GM23248 (cell line): ENCODE measurements around the gene FLT1. TPM values are rescaled to one million over a fixed set of nuclear protein-coding genes. Genes with fewer than 3 reads are reported as not detected.

Experiments
- DNase-seq: peaks from one replicate; pipeline ENCODE4 v3.0.0-alpha.2; 2015
- H2AFZ ChIP-seq: fragments of 200-600 bp; sonication (generic); 2 replicates; pipeline ENCODE4 v1.6.1; 2016; ENCODE audit warnings: antibody characterized with exemption
- H3F3A ChIP-seq: fragments of 200-600 bp; sonication (generic); 2 replicates; pipeline ENCODE4 v1.6.1; 2016; ENCODE audit warnings: mild to moderate bottlenecking, antibody characterized with exemption, mixed run types; ENCODE audit not compliant: insufficient read depth
- H3K27ac ChIP-seq: fragments of 200-600 bp; sonication (generic); 2 replicates; pipeline ENCODE4 v1.5.1; 2016; ENCODE audit warnings: mild to moderate bottlenecking
- H3K27me3 ChIP-seq: fragments of 200-600 bp; sonication (generic); replicated peaks from 2 replicates; pipeline ENCODE4 v1.6.1; 2016; ENCODE audit warnings: mild to moderate bottlenecking; ENCODE audit not compliant: insufficient read depth
- H3K36me3 ChIP-seq: fragments of 200-600 bp; sonication (generic); 2 replicates; pipeline ENCODE4 v1.6.1; 2016; ENCODE audit warnings: low read depth, mild to moderate bottlenecking
- H3K4me1 ChIP-seq: fragments of 200-600 bp; sonication (generic); 2 replicates; pipeline ENCODE4 v1.6.1; 2016; ENCODE audit warnings: mild to moderate bottlenecking; ENCODE audit not compliant: insufficient read depth
- H3K4me2 ChIP-seq: fragments of 200-600 bp; sonication (generic); one replicate; pipeline ENCODE4 v1.6.1; 2016; ENCODE audit warnings: mild to moderate bottlenecking; ENCODE audit not compliant: unreplicated experiment
- H3K4me3 ChIP-seq: fragments of 200-600 bp; sonication (generic); 2 replicates; pipeline ENCODE4 v1.5.1; 2016; ENCODE audit warnings: mild to moderate bottlenecking
- H3K79me2 ChIP-seq: fragments of 200-600 bp; sonication (generic); 2 replicates; pipeline ENCODE4 v1.6.1; 2016; ENCODE audit warnings: mild to moderate bottlenecking; ENCODE audit not compliant: insufficient read depth
- H3K9ac ChIP-seq: fragments of 200-600 bp; sonication (generic); 2 replicates; pipeline ENCODE4 v1.6.1; 2016; ENCODE audit warnings: mild to moderate bottlenecking
- H3K9me2 ChIP-seq: fragments of 200-600 bp; sonication (generic); 2 replicates; pipeline ENCODE4 v1.6.1; 2016; ENCODE audit warnings: mixed run types, mild to moderate bottlenecking, moderate library complexity; ENCODE audit not compliant: insufficient read depth
- H3K9me3 ChIP-seq: fragments of 200-600 bp; sonication (generic); one replicate; pipeline ENCODE4 v1.6.1; 2017; ENCODE audit warnings: low read depth
- H4K20me1 ChIP-seq: fragments of 200-600 bp; sonication (generic); 2 replicates; pipeline ENCODE4 v1.6.0; 2016; ENCODE audit not compliant: insufficient read depth
- EZH2 ChIP-seq: fragments of 200-600 bp; sonication (generic); IDR thresholded peaks from 2 replicates; pipeline ENCODE4 v1.6.1; 2018; ENCODE audit warnings: antibody characterized with exemption, mild to moderate bottlenecking; ENCODE audit not compliant: insufficient read depth, poor library complexity, severe bottlenecking
- EZH2phosphoT487 ChIP-seq: fragments of 200-600 bp; sonication (generic); IDR thresholded peaks from 2 replicates; pipeline ENCODE4 v1.6.1; 2018; ENCODE audit warnings: antibody characterized with exemption, moderate library complexity, mild to moderate bottlenecking, low read depth; ENCODE audit not compliant: insufficient read depth
- WGBS, 2 experiments: methylation state at CpG; one replicate each; pipeline ENCODE4 v1.1.6; 2015 to 2017; ENCODE audit warnings: low lambda C conversion rate in 2 of 2, low coverage in 1 of 2; ENCODE audit errors: missing lambda C conversion rate in 2 of 2; 5-methylcytosine and 5-hydroxymethylcytosine counted together
- in situ Hi-C: fragments of 300-500 bp; cut with MboI; formaldehyde crosslinking; loops from 2 replicates; pipeline ENCODE4 v1.15.0; 2020
- polyA plus RNA-seq: library from polyadenylated mRNA; unstranded; fragments of >200 nt; fragmentation: Nextera tagmentation; extraction: Ambion mirVana; gene quantifications from 2 replicates; pipeline ENCODE4 v1.2.1, GENCODE V29; 2016
- total RNA-seq: library from RNA; depleted of rRNA; stranded (reverse); fragments of >200 nt; shearing (Covaris generic); gene quantifications from 2 replicates; pipeline ENCODE4 v1.2.3, GENCODE V29; 2014

Gene FLT1
- total and polyA plus RNA-seq, 2 experiments from 2014 or later = 12.9 to 18.6 TPM

DNA sequence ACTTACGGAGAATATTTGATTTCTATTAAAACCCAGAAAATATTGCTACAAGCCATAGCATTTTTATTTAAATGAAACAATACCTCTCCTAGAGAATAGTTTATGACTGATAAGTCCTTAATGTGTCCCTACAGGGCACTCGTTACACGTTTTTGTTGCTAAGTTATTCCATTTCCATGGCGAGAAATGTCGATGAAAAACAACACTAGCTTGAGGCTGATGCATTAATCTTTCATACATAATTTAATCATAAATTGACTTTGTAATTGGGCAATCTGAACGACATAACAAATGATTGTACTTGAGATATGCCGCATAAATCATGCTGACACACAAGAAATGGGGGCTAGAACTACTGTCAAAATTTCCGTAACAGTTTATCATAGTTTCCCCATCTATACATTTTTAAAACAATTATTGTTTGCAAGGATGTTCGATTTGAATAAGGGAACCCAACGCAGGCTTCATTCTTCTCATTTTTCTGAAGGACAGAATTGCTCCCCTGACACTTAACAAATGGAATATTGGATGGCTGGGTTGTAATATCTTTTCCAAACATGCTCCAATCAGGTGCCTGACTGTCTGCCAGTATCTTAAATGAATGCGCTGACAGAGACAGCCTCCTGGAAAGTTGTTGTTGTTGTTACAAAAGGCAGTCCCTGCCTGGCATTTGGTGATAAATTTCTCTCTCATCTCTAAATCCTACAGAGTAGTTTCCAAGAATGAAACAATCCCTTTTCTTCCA, 61.9 kb downstream of the FLT1 start:
- in situ Hi-C loops = no loop called here
- Histone ChIP-seq H4K20me1 (no peaks in the 10 kb centered on the region), H3F3A (no peaks in the 10 kb centered on the region), H3K9ac (no peak overlapping the region), H3K4me3 (no peak overlapping the region), H3K79me2 (no peaks in the 10 kb centered on the region), H3K9me3 (no peaks in the 10 kb centered on the region), H2AFZ (no peak overlapping the region), H3K9me2 (no peaks in the 10 kb centered on the region), H3K36me3 (no peaks in the 10 kb centered on the region), H3K27me3 (no peaks in the 10 kb centered on the region), H3K27ac (no peak overlapping the region), H3K4me2 (no peak overlapping the region), H3K4me1 (no peaks in the 10 kb centered on the region)
- no peak for DNase-seq
- 45 to 48% methylated on average over 11 of the region's 11 CpGs for WGBS, 2 experiments
- TF ChIP-seq EZH2phosphoT487 = no peak
- no peak for TF ChIP-seq EZH2

DNA sequence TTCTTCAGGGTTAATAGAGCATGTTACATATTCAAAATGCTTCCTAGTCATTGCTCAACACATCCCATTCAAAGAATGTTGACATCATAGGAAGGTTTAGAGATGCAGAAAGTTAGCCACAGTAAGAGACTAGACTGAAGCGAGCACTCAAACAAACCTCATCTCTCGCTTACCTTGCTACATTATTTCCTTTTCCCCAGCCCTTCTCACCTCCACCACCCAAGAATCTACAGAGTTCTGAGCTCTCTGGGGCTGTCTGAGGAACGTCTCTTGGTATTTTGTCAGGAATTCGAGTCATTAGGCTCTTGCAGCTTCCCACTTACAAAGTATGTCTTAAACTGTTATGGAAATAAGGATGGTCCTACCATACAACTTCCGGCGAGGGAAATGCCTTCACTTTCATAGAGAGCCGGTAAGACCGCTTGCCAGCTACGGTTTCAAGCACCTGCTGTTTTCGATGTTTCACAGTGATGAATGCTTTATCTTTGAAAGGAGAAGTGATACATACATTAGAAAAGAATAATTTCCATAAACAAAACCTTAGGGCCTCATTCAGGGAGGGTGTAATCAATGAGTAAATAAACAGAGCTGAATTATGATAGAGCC, 65.1 kb downstream of the FLT1 start:
- no peak overlapping the region for H3K4me2 ChIP-seq
- H3F3A ChIP-seq = no peaks in the 10 kb centered on the region
- no peaks in the 10 kb centered on the region for H4K20me1 ChIP-seq
- no peak overlapping the region for H2AFZ ChIP-seq
- in situ Hi-C loops = no loop called here
- H3K4me1 ChIP-seq = no peaks in the 10 kb centered on the region
- no peaks in the 10 kb centered on the region for H3K27me3 ChIP-seq
- no peaks in the 10 kb centered on the region for H3K79me2 ChIP-seq
- no peak for TF ChIP-seq EZH2
- 83 to 84% methylated on average over 10 of the region's 10 CpGs for WGBS, 2 experiments
- no peaks in the 10 kb centered on the region for H3K9me3 ChIP-seq
- no peaks in the 10 kb centered on the region for H3K9me2 ChIP-seq
- DNase-seq = peak; percentile 21
- H3K27ac ChIP-seq = no peak overlapping the region
- no peak overlapping the region for H3K4me3 ChIP-seq
- H3K9ac ChIP-seq = no peak overlapping the region
- no peaks in the 10 kb centered on the region for H3K36me3 ChIP-seq

DNA sequence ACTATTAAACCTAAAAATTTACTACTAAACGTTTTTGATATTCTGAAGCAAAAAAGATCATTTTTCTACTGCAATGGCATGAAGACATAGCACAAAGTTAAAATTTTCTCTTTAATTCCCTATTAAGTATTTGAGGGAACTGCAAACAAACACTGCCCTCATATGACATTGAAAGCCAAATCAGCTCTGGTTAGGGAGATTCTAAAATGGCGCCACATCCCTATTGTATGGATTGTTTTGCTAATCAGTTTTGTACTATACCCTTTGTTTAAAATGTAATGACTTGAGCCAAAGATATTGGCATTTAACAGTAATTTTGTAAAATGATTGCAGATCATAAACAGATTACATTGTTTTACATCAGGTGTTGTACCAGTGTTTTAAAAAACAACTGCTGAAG, 65.8 kb downstream of the FLT1 start:
- Histone ChIP-seq H3K27ac (no peak overlapping the region), H4K20me1 (no peaks in the 10 kb centered on the region), H3K9ac (no peak overlapping the region), H3K79me2 (no peaks in the 10 kb centered on the region), H3K36me3 (no peaks in the 10 kb centered on the region), H3K9me3 (no peaks in the 10 kb centered on the region), H3K4me3 (no peak overlapping the region), H2AFZ (no peak overlapping the region), H3K4me1 (no peaks in the 10 kb centered on the region), H3K4me2 (no peak overlapping the region), H3F3A (no peaks in the 10 kb centered on the region), H3K9me2 (no peaks in the 10 kb centered on the region), H3K27me3 (no peaks in the 10 kb centered on the region)
- 27 to 28% methylated on average over 2 of the region's 2 CpGs for WGBS, 2 experiments
- TF ChIP-seq EZH2 = no peak
- TF ChIP-seq EZH2phosphoT487 = no peak
- in situ Hi-C loops = no loop called here
- DNase-seq = no peak

DNA sequence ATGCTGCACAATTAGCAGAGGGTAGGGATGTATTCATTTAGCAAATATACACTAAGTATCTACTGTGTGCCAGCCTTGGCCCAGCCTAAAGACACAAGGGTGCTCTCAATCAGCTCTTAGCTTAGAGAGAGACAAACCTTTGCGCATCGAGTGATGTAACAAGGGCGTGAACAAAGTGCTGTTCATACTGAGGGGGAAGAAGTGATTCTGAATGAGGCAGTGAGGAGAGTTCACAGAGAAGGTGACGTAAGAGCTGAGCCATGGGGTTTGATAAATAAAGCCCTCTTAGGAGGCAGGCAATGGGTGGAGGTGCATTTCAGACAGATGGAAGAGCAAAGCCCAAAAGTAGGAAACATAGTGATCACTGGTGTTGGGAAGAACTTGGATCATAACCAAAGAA, 68.5 kb downstream of the FLT1 start:
- Histone ChIP-seq H3K4me1 (no peaks in the 10 kb centered on the region), H3K9me3 (no peaks in the 10 kb centered on the region), H3K9me2 (no peaks in the 10 kb centered on the region), H3F3A (no peaks in the 10 kb centered on the region), H3K9ac (no peak overlapping the region), H4K20me1 (no peaks in the 10 kb centered on the region), H3K4me3 (no peak overlapping the region), H2AFZ (no peak overlapping the region), H3K79me2 (no peaks in the 10 kb centered on the region), H3K27ac (no peak overlapping the region), H3K4me2 (no peak overlapping the region), H3K36me3 (no peaks in the 10 kb centered on the region), H3K27me3 (no peaks in the 10 kb centered on the region)
- WGBS, 2 experiments = 94 to 99% methylated on average over 4 of the region's 4 CpGs
- TF ChIP-seq EZH2phosphoT487 = no peak
- TF ChIP-seq EZH2 = no peak
- no peak for DNase-seq
- in situ Hi-C loops = no loop called here

DNA sequence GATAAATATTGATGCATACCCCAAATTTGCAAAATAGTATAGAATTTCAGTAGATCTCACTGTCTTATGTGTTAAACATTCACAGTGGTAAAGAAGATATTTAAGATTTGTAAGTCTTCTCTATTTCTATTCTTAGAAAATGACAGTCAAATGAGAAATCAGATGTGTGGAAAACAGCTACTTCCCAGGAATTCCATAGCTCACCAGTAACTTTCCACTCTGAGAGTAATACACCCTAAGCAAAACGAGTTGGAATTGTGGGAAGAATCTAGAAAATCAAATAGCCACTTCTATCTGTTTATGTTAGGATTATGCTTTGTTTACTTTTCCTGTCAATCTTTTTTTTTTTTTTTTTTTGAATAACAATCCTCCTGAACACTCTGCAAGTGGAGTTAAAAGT, 69.1 kb downstream of the FLT1 start:
- H3K4me2 ChIP-seq = no peak overlapping the region
- no peaks in the 10 kb centered on the region for H3K36me3 ChIP-seq
- H3K9me2 ChIP-seq = no peaks in the 10 kb centered on the region
- H3K9ac ChIP-seq = no peak overlapping the region
- H2AFZ ChIP-seq = no peak overlapping the region
- H3K27ac ChIP-seq = no peak overlapping the region
- in situ Hi-C loops = no loop called here
- no peaks in the 10 kb centered on the region for H3K4me1 ChIP-seq
- no peaks in the 10 kb centered on the region for H3K27me3 ChIP-seq
- no peaks in the 10 kb centered on the region for H3K79me2 ChIP-seq
- H3F3A ChIP-seq = no peaks in the 10 kb centered on the region
- no peaks in the 10 kb centered on the region for H4K20me1 ChIP-seq
- TF ChIP-seq EZH2phosphoT487 (no peak), EZH2 (no peak)
- H3K4me3 ChIP-seq = no peak overlapping the region
- H3K9me3 ChIP-seq = no peaks in the 10 kb centered on the region
- DNase-seq = no peak
- WGBS, 2 experiments = 0 to 5% methylated on average over 1 of the region's 1 CpG
